SK-N-SH (cell line): ENCODE measurements around the gene TMEM51. TPM values are rescaled to one million over a fixed set of nuclear protein-coding genes. Genes with fewer than 3 reads are reported as not detected.

Experiments
- CTCF ChIA-PET: fragments of 300-600, 350-600 bp; formaldehyde crosslinking; extraction: SDS; loops from one replicate; lab custom pipeline; 2021; lab: Yijun Ruan, JAX
- POLR2A ChIA-PET: fragments of 350-600 bp; sonication (Branson Sonifier 250); formaldehyde crosslinking; extraction: SDS; loops from one replicate; lab custom pipeline; 2020; ENCODE audit warnings: antibody characterized with exemption, inconsistent platforms; lab: Yijun Ruan, JAX
- DNase-seq: peaks from one replicate; pipeline ENCODE4 v3.0.0; 2012
- H2AFZ ChIP-seq: fragments of 200-600 bp; sonication (generic); 2 replicates; pipeline ENCODE4 v1.8.1; 2016; ENCODE audit warnings: antibody characterized with exemption, mild to moderate bottlenecking, low read depth
- H3F3A ChIP-seq: fragments of 200-600 bp; sonication (generic); replicated peaks from 2 replicates; pipeline ENCODE3; 2016; ENCODE audit warnings: antibody characterized with exemption, mild to moderate bottlenecking; ENCODE audit not compliant: insufficient read depth
- H3K27ac ChIP-seq, 2 experiments: fragments of 200-500 bp in 1 of 2; fragments of 200-600 bp in 1 of 2; sonication (Bioruptor generic) in 1 of 2; sonication (generic), shearing (Covaris generic) in 1 of 2; 2 replicates each; pipeline versions ENCODE4 v1.5.1 to v1.6.1; 2014 to 2016; ENCODE audit warnings: low read depth in 2 of 2, inconsistent platforms in 1 of 2, low read length in 1 of 2, mild to moderate bottlenecking in 1 of 2, mixed read lengths in 1 of 2
- H3K27me3 ChIP-seq: fragments of 200-600 bp; sonication (generic), shearing (Covaris generic); 2 replicates; pipeline ENCODE4 v1.6.1; 2016; ENCODE audit warnings: mixed run types; ENCODE audit not compliant: insufficient read depth
- H3K36me3 ChIP-seq, 2 experiments: fragments of 200-500 bp in 1 of 2; fragments of 200-600 bp in 1 of 2; sonication (Bioruptor generic) in 1 of 2; sonication (generic) in 1 of 2; replicated peaks in 1 of 2; 2 replicates each; pipeline versions ENCODE3 to v1.5.1; 2014 to 2016; ENCODE audit warnings: low read length in 1 of 2, mild to moderate bottlenecking in 1 of 2; ENCODE audit not compliant: insufficient read depth in 2 of 2, control insufficient read depth in 1 of 2
- H3K4me1 ChIP-seq, 2 experiments: fragments of 200-500 bp in 1 of 2; fragments of 200-600 bp in 1 of 2; sonication (Bioruptor generic) in 1 of 2; sonication (generic), shearing (Covaris generic) in 1 of 2; 2 replicates each; pipeline versions ENCODE4 v1.5.1 to v1.6.1; 2014 to 2016; ENCODE audit warnings: low read depth in 1 of 2, low read length in 1 of 2, mixed run types in 1 of 2; ENCODE audit not compliant: insufficient read depth in 2 of 2, control insufficient read depth in 1 of 2
- H3K4me2 ChIP-seq: fragments of 200-600 bp; sonication (generic), shearing (Covaris generic); 2 replicates; pipeline ENCODE4 v1.6.1; 2017; ENCODE audit warnings: mixed run types
- H3K4me3 ChIP-seq, 2 experiments: fragments of 200-500 bp in 1 of 2; fragments of 200-600 bp in 1 of 2; sonication (Bioruptor generic) in 1 of 2; sonication (generic), shearing (Covaris generic) in 1 of 2; 2 replicates each; pipeline versions ENCODE4 v1.5.1 to v1.8.1; 2014 to 2016; ENCODE audit warnings: low read depth in 2 of 2, inconsistent platforms in 1 of 2, low read length in 1 of 2, mild to moderate bottlenecking in 1 of 2, mixed read lengths in 1 of 2, moderate library complexity in 1 of 2
- H3K79me2 ChIP-seq: fragments of 200-600 bp; sonication (generic); 2 replicates; pipeline ENCODE4 v1.8.1; 2017; ENCODE audit warnings: mild to moderate bottlenecking; ENCODE audit not compliant: insufficient read depth
- H3K9ac ChIP-seq: fragments of 200-600 bp; sonication (generic); 2 replicates; pipeline ENCODE4 v1.6.1; 2017; ENCODE audit warnings: mixed run types
- H3K9me2 ChIP-seq: fragments of 200-600 bp; sonication (generic); 2 replicates; pipeline ENCODE4 v1.6.1; 2017; ENCODE audit warnings: mixed run types
- H3K9me3 ChIP-seq: fragments of 200-600 bp; sonication (generic); 2 replicates; pipeline ENCODE4 v1.6.1; 2017; ENCODE audit warnings: mixed run types, mild to moderate bottlenecking, moderate library complexity
- H4K20me1 ChIP-seq: fragments of 200-600 bp; sonication (generic); 2 replicates; pipeline ENCODE4 v1.6.1; 2017; ENCODE audit warnings: mild to moderate bottlenecking, mixed run types; ENCODE audit not compliant: insufficient read depth
- EP300 ChIP-seq, 2 experiments: IDR thresholded peaks; 2 replicates each; pipeline versions ENCODE4 v1.4.0 to v1.6.1; 2012; ENCODE audit warnings: borderline replicate concordance in 1 of 2, low read depth in 1 of 2, low read length in 1 of 2
- FOXM1 ChIP-seq: IDR thresholded peaks from 2 replicates; pipeline ENCODE4 v1.4.0; 2012; ENCODE audit warnings: low read depth, mild to moderate bottlenecking
- GATA2 ChIP-seq: sonication (generic); formaldehyde crosslinking; IDR thresholded peaks from 2 replicates; pipeline ENCODE4 v1.5.0; 2020; ENCODE audit warnings: mild to moderate bottlenecking, missing genetic modification reagents
- JUND ChIP-seq: IDR thresholded peaks from 2 replicates; pipeline ENCODE4 v1.4.0; 2012
- MEF2A ChIP-seq: IDR thresholded peaks from 2 replicates; pipeline ENCODE4 v1.4.0; 2012; ENCODE audit warnings: low read depth, borderline replicate concordance
- NFIC ChIP-seq: IDR thresholded peaks from 2 replicates; pipeline ENCODE4 v1.4.0; 2012; ENCODE audit warnings: borderline replicate concordance
- NRF1 ChIP-seq: IDR thresholded peaks from 2 replicates; pipeline ENCODE4 v1.6.1; 2012; ENCODE audit warnings: low read depth, mild to moderate bottlenecking, low read length
- RAD21 ChIP-seq: IDR thresholded peaks from 2 replicates; pipeline ENCODE4 v1.6.1; 2012; ENCODE audit warnings: mild to moderate bottlenecking, low read length
- RFX5 ChIP-seq: IDR thresholded peaks from 2 replicates; pipeline ENCODE4 v1.6.1; 2012; ENCODE audit warnings: mild to moderate bottlenecking, improper control_type of control experiment, low read length
- RXRA ChIP-seq: IDR thresholded peaks from 2 replicates; pipeline ENCODE4 v1.4.0; 2012; ENCODE audit warnings: low read depth, mild to moderate bottlenecking, borderline replicate concordance
- SMC3 ChIP-seq: IDR thresholded peaks from 2 replicates; pipeline ENCODE4 v1.6.1; 2012; ENCODE audit warnings: low read depth, low read length, improper control_type of control experiment
- TAF1 ChIP-seq: IDR thresholded peaks from 2 replicates; pipeline ENCODE4 v1.6.1; 2012; ENCODE audit warnings: low read depth, mild to moderate bottlenecking, low read length, moderate library complexity, borderline replicate concordance
- TEAD4 ChIP-seq: IDR thresholded peaks from 2 replicates; pipeline ENCODE4 v1.4.0; 2012; ENCODE audit warnings: mild to moderate bottlenecking, borderline replicate concordance; ENCODE audit not compliant: insufficient read depth
- YY1 ChIP-seq: IDR thresholded peaks from 2 replicates; pipeline ENCODE4 v1.4.0; 2012; ENCODE audit warnings: low read depth, mild to moderate bottlenecking
- WGBS: methylation state at CpG from one replicate; pipeline ENCODE4 v1.1.6; 2017; ENCODE audit warnings: low lambda C conversion rate; 5-methylcytosine and 5-hydroxymethylcytosine counted together
- polyA plus RNA-seq, 3 experiments: library from polyadenylated mRNA; depleted of rRNA; stranded (reverse); fragments of >200 nt; gene quantifications; 2 replicates each; pipeline ENCODE4 v1.2.3, GENCODE V29; 2012
- TF ChIP-seq, protein P1 (sequence below): fragments of 150-350 bp; IDR thresholded peaks from 2 replicates; pipeline ENCODE4 v1.6.1; 2017; ENCODE audit warnings: antibody characterized with exemption, low read length, low read depth, borderline replicate concordance
- TF ChIP-seq, protein P2 (sequence below): IDR thresholded peaks from 2 replicates; pipeline ENCODE4 v1.4.0; 2012; ENCODE audit warnings: low read depth, borderline replicate concordance

Gene TMEM51
- polyA plus RNA-seq, 1 of the 3 experiments (the other 2 are of a cell fraction), result 25.6 TPM

DNA sequence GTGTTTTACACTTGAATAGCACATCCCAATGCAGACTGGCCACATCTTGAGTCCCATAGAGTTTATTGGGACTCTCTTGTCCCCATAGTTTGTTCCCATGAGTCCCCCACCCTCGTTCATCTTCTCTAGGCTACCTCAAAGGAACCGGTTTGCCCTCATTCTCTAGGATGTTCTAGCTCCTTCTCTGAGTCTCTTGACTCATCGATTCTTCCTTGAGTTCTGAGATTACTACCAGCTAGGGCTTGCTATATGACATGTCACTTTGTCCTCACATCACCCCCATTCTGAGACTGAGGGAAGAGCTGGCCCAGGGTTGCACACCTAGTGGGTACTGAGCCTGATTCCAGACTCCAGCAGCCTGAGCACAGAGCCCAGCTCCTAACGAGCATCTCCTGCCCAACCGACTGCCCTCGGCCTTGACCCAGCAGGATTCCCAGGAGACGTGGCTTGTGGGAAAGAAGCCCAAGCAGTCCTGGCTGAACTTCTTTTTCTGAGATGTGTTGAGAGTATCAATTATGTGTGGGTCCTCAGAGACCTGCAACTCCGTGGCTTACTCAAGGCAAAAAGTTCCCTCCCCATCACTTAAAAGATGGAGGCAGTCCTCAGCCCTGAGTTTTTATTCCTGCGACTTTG is 42.0 kb downstream of the TMEM51 start (continued):
- TF ChIP-seq FOXM1 (no peak), NFIC (no peak)
- TF ChIP-seq, all 33 proteins: peak for 0

DNA sequence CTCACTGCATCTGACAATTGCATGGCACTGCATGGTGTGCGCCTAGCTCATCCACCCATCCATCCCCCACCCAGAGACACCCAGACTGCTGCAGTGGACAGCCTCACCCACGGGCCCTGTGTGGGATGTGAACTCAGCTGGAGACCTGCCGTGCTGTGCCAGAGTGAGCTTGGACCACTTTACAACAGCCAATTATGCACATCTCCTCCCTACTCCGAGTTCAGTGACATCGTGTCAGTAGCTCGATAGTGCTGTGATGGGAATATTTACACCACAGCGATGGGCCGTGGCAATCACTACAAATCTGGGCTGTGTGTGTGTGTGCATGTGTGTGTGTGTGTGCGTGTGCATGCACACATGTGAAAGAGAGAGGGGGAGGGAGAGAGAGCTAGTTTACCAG is 42.5 kb downstream of the TMEM51 start:
- H2AFZ ChIP-seq, result no peak overlapping the region
- H3K4me1 ChIP-seq, result peaks cover 14 to 50% of the 10 kb centered on the region in 2 experiments
- H3K9me2 ChIP-seq, result no peaks in the 10 kb centered on the region
- no peak overlapping the region for H3K9ac ChIP-seq
- no peaks in the 10 kb centered on the region for H3K27me3 ChIP-seq
- H3K9me3 ChIP-seq, result no peaks in the 10 kb centered on the region
- DNase-seq, result no peak
- H3K4me2 ChIP-seq, result no peak overlapping the region
- peak overlapping the region in 1 of 2 experiments; percentile 2; a peak in 1 of 4 replicates for H3K27ac ChIP-seq
- ChIA-PET POLR2A (no interaction called here), CTCF (interaction anchor here (0.7 to 17.5 kb wide), 2 partner anchors 33 to 42 kb away, joined by 3 to 132 read pairs; partner anchors contain the start of gene TMEM51)
- no peaks in the 10 kb centered on the region; the same call in 1 of the 2 replicates for H4K20me1 ChIP-seq
- H3F3A ChIP-seq, result peaks cover 5% of the 10 kb centered on the region
- no peak overlapping the region for H3K4me3 ChIP-seq
- no peaks in the 10 kb centered on the region for H3K36me3 ChIP-seq
- H3K79me2 ChIP-seq, result no peaks in the 10 kb centered on the region
- TF ChIP-seq RAD21 (no peak), TAF1 (no peak), GATA2 (CRISPR knock-in tag) (no peak), RXRA (no peak)
- TF ChIP-seq, protein P1, sequence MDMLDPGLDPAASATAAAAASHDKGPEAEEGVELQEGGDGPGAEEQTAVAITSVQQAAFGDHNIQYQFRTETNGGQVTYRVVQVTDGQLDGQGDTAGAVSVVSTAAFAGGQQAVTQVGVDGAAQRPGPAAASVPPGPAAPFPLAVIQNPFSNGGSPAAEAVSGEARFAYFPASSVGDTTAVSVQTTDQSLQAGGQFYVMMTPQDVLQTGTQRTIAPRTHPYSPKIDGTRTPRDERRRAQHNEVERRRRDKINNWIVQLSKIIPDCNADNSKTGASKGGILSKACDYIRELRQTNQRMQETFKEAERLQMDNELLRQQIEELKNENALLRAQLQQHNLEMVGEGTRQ, result no peak
- WGBS, result 83% methylated on average over 8 of the region's 9 CpGs

DNA sequence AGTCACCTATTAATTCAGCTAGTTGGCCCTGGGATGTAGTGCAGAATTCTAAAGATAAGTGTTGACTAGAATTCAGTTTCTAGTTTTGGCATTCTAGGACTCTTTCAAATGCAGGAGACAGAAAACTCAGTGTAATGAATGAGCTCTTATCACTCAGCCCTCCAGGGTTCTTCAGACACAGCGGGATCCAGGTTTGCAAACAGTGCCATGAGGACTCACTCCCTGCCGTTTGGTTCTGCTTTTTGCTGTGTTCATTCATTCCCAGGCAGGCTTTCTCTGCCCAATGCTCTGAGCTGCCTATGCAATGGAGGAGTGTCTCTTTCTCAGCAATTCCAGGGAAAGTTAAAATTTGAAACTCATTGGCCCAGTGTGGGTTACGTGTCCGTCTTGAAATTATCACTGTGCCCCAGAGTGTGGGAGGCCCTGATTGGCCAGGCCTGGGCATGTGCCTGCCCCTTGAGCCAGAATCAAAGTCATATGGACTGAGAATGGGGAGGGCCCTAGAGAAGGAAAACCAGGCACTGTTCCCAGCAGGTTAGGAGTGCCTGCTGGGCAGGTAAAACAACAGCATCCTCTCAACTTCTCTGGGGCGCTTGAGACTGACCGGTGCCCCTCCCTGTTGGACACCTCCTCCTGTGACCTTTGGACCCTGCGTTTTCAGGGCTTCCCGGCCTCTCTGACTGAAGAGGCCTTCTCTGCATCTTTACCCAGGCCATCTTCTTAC is 43.4 kb downstream of the TMEM51 start:
- ChIA-PET POLR2A (no interaction called here), CTCF (interaction anchor here (0.7 to 17.5 kb wide), 2 partner anchors 34 to 43 kb away, joined by 3 to 132 read pairs; partner anchors contain the start of gene TMEM51)
- 83% methylated on average over 8 of the region's 8 CpGs for WGBS
- H3K9me3 ChIP-seq, result no peaks in the 10 kb centered on the region
- H3K79me2 ChIP-seq, result no peaks in the 10 kb centered on the region
- H4K20me1 ChIP-seq, result no peaks in the 10 kb centered on the region; the same call in 1 of the 2 replicates
- H3K27me3 ChIP-seq, result no peaks in the 10 kb centered on the region
- no peaks in the 10 kb centered on the region for H3K9me2 ChIP-seq
- peaks cover 5% of the 10 kb centered on the region for H3F3A ChIP-seq
- no peaks in the 10 kb centered on the region for H3K36me3 ChIP-seq
- peak; percentile 41 for DNase-seq
- peaks cover 14 to 50% of the 10 kb centered on the region in 2 experiments for H3K4me1 ChIP-seq
- no peak overlapping the region for H3K9ac ChIP-seq
- H3K4me2 ChIP-seq, result no peak overlapping the region
- H3K27ac ChIP-seq, result peak overlapping the region in 1 of 2 experiments; percentile 48; a peak in 1 of 4 replicates
- no peak overlapping the region for H2AFZ ChIP-seq
- no peak overlapping the region for H3K4me3 ChIP-seq
- TF ChIP-seq NFIC, result no peak
- TF ChIP-seq RFX5, result no peak
- no peak for TF ChIP-seq TEAD4
- TF ChIP-seq FOXM1, result no peak
- no peak for TF ChIP-seq RXRA
- no peak for TF ChIP-seq YY1
- no peak for TF ChIP-seq SMC3
- TF ChIP-seq EP300 (IDR thresholded peaks at IDR 0.05; ENCODE audit: borderline replicate concordance in 1 of 2, low read depth in 1 of 2, low read length in 1 of 2), result no peak
- TF ChIP-seq MEF2A, result no peak
- no peak for TF ChIP-seq NRF1
- no peak for TF ChIP-seq GATA2 (CRISPR knock-in tag)
- TF ChIP-seq, protein P2, sequence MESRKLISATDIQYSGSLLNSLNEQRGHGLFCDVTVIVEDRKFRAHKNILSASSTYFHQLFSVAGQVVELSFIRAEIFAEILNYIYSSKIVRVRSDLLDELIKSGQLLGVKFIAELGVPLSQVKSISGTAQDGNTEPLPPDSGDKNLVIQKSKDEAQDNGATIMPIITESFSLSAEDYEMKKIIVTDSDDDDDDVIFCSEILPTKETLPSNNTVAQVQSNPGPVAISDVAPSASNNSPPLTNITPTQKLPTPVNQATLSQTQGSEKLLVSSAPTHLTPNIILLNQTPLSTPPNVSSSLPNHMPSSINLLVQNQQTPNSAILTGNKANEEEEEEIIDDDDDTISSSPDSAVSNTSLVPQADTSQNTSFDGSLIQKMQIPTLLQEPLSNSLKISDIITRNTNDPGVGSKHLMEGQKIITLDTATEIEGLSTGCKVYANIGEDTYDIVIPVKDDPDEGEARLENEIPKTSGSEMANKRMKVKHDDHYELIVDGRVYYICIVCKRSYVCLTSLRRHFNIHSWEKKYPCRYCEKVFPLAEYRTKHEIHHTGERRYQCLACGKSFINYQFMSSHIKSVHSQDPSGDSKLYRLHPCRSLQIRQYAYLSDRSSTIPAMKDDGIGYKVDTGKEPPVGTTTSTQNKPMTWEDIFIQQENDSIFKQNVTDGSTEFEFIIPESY, result no peak
- TF ChIP-seq JUND, result no peak
- TF ChIP-seq, all 33 proteins: peak for 0
